Neural progenitor cell (in vitro differentiated cells): ENCODE results near the gene FABP7.

Experiments
- EZH2 ChIP-seq: fragments of 200-600 bp; sonication (generic); IDR thresholded peaks from 2 replicates; pipeline ENCODE4 v1.6.1; 2017; ENCODE audit warnings: antibody characterized with exemption, mild to moderate bottlenecking, moderate library complexity
- EZH2phosphoT487 ChIP-seq: fragments of 200-600 bp; sonication (generic); IDR thresholded peaks from 2 replicates; pipeline ENCODE4 v1.6.1; 2017; ENCODE audit warnings: antibody characterized with exemption
- TF ChIP-seq, protein P1 (sequence below): fragments of 200-600 bp; sonication (generic); IDR thresholded peaks from 2 replicates; pipeline ENCODE4 v1.5.1; 2017; ENCODE audit warnings: antibody characterized with exemption, mild to moderate bottlenecking

DNA sequence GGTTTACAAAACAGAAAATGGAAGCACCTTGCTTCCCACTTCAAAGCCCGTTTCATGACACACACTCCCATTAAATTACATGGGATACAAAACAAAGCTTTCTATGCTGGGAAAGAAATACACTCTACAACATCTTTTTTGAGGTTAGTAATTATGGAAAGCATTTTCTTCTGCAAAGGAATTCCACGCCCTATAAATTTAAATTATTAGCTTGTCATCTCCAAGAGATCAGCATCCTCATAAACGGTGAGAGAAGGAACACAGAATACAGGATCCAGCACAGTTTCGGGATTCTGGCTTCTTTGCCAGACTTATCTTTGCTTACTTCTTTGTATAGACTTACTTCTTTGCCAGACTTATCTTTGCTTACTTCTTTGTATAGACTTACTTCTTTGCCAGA lies 8.2 kb downstream of the FABP7 start:
- TF ChIP-seq, protein P1, sequence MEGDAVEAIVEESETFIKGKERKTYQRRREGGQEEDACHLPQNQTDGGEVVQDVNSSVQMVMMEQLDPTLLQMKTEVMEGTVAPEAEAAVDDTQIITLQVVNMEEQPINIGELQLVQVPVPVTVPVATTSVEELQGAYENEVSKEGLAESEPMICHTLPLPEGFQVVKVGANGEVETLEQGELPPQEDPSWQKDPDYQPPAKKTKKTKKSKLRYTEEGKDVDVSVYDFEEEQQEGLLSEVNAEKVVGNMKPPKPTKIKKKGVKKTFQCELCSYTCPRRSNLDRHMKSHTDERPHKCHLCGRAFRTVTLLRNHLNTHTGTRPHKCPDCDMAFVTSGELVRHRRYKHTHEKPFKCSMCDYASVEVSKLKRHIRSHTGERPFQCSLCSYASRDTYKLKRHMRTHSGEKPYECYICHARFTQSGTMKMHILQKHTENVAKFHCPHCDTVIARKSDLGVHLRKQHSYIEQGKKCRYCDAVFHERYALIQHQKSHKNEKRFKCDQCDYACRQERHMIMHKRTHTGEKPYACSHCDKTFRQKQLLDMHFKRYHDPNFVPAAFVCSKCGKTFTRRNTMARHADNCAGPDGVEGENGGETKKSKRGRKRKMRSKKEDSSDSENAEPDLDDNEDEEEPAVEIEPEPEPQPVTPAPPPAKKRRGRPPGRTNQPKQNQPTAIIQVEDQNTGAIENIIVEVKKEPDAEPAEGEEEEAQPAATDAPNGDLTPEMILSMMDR: no peak
- TF ChIP-seq EZH2phosphoT487 (no peak), EZH2 (no peak)
